GM19468 (cell line): ENCODE measurements around the gene SPANXA1.
"Not testable (repeated sequence)": the region's sequence is repeated elsewhere in the genome, so short reads cannot be mapped to it uniquely, and the experiment has no call there.

Experiments used
- ATAC-seq: cut with Tn5 transposase; IDR thresholded peaks from one replicate; pipeline ENCODE4 v1.9.1; 2021; ENCODE audit warnings: mild to moderate bottlenecking, moderate library complexity, moderate number of reproducible peaks; ENCODE audit not compliant: unreplicated experiment; ENCODE audit errors: extremely low read depth

SPANXA1 gene, protein sequence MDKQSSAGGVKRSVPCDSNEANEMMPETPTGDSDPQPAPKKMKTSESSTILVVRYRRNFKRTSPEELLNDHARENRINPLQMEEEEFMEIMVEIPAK

DNA sequence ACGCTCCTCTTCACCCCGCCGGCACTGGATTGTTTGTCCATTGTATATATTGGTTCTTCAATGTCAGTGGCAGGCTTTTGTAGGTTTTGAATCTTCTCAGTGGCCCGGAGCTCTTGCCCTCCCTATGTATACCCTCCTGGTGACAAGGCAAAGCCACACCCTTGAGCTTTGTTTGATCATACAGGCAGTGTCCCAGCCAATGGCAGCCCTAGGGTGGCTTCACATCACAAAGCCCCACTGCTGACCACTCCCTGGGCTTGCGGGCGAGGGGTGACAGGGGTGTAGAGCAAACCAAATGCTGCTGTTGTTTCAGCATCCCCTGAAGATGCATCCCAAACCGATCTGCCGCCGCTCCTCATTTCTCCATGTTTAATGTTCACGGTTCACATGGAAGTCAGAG is at the start of gene SPANXA1:
Gene SPANXA1, minus strand, starts transcription at position 101 of the 400 bp plus-strand sequence. Its CDS starts 60 bp downstream, at position 41.
- not testable (repeated sequence) for ATAC-seq

DNA sequence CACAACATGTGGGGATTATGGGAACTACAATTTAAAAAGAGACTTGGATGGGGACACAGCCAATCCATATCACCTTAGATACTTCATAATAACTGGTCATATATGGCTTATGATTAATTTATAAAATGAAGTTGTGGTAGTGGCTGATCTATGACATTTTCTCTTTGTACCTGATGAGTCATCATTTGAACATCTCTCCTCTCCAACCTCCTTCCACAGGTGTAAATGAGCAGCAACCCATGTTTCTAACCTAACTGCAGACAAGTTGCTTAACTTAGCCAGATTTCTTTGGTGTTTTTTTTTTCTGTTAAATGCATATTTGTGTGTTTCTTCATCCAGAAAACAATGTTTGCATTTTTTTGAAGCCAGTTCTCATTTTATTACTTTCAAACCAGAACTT is 47.6 kb upstream of the SPANXA1 start:
- no peak for ATAC-seq

DNA sequence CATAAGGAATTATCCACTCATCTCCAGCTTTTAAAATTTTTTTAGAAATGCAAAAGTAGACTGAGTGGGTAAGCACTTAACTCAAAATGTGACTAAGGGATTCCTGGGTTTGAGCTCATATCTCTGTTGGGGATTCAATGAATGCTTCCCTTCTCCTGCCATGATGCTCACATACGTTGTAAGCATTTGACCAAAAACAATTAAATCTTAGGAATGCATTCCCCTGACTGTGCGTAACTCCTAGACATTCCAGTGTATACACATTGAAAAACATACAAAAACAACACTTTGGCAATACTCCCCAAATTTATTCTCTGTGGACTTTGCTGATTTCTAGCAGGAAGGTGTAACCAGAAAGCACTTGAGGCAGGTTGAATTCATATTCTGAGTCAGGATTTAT is 34.8 kb upstream of the SPANXA1 start:
- no peak for ATAC-seq

DNA sequence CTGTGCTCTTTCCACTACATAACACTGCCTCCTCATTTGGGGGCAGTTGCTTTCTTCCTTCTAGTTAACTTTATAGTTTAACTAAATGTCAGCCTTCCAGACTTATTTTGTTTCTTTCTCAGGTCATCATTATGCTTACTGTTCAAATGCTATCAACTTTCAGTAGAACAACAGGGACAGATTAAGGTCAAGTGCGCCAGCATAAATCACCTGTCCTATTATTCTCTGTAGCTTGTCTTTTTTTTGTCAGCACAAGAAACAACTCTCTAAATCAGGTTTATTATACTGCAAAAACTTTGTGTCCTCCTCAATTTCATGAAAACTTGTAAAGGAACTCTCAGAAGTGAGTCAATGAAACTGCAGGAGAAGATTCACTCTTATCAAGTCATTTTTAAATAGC is 24.6 kb upstream of the SPANXA1 start:
- ATAC-seq, result no peak

DNA sequence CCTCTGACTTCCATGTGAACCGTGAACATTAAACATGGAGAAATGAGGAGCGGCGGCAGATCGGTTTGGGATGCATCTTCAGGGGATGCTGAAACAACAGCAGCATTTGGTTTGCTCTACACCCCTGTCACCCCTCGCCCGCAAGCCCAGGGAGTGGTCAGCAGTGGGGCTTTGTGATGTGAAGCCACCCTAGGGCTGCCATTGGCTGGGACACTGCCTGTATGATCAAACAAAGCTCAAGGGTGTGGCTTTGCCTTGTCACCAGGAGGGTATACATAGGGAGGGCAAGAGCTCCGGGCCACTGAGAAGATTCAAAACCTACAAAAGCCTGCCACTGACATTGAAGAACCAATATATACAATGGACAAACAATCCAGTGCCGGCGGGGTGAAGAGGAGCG is 4.9 kb upstream of the SPANXA1 start, which contains the start of gene SPANXA2:
Gene SPANXA2, plus strand, starts transcription at position 301 of the 400 bp plus-strand sequence. Its CDS starts 60 bp downstream, at position 361.
- ATAC-seq, result not testable (repeated sequence)

DNA sequence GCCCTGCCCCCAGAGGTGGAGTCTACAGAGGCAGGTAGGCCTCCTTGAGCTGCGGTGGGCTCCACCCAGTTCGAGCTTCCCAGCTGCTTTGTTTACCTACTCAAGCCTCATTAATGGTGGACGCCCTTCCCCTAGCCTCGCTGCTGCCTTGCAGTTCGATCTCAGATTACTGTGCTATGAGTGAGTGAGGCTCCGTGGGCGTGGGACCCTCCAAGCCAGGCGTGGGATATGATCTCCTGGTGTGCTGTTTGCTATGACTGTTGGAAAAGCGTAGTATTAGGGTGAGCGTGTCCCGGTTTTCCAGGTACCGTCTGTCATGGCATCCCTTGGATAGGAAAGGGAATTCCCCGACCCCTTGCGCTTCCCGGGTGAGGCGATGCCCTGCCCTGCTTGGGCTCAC is 42.0 kb downstream of the SPANXA1 start:
- ATAC-seq, result not testable (repeated sequence)
